ENCODE data around the gene HCN3. TPM values are rescaled to one million over a fixed set of nuclear protein-coding genes. Genes with fewer than 3 reads are reported as not detected.

The HCN3 gene
- polyA plus RNA-seq, 1 experiment, result 1.5 TPM

DNA sequence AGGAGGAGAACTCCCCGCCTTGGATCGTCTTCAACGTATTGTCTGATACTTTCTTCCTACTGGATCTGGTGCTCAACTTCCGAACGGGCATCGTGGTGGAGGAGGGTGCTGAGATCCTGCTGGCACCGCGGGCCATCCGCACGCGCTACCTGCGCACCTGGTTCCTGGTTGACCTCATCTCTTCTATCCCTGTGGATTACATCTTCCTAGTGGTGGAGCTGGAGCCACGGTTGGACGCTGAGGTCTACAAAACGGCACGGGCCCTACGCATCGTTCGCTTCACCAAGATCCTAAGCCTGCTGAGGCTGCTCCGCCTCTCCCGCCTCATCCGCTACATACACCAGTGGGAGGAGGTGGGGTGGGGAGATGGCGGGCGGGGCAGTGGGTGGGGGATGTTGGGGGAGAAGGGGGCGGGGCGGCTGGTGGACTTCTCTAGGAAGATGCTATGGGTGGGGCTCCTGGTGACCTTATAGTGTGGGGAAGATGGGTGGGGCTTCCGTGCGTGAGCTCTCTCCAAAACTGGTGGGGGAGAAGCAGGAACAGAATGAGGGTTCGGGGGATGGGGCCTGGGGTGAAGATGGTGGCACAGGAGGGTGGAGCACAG is 5.3 kb downstream of the HCN3 start:
- CTCF ChIA-PET, result interaction anchor here (0.8 to 1.5 kb wide), 2 partner anchors 32 kb away, joined by 3 to 4 read pairs; no protein-coding TSS in a partner anchor
- TF ChIP-seq, protein P1, sequence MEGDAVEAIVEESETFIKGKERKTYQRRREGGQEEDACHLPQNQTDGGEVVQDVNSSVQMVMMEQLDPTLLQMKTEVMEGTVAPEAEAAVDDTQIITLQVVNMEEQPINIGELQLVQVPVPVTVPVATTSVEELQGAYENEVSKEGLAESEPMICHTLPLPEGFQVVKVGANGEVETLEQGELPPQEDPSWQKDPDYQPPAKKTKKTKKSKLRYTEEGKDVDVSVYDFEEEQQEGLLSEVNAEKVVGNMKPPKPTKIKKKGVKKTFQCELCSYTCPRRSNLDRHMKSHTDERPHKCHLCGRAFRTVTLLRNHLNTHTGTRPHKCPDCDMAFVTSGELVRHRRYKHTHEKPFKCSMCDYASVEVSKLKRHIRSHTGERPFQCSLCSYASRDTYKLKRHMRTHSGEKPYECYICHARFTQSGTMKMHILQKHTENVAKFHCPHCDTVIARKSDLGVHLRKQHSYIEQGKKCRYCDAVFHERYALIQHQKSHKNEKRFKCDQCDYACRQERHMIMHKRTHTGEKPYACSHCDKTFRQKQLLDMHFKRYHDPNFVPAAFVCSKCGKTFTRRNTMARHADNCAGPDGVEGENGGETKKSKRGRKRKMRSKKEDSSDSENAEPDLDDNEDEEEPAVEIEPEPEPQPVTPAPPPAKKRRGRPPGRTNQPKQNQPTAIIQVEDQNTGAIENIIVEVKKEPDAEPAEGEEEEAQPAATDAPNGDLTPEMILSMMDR (IDR thresholded peaks at IDR 0.05; ENCODE audit: low read depth, low read length), result no peak
- no peak overlapping the region for H3K27ac ChIP-seq (ENCODE audit: low read depth, low read length)
- no peak overlapping the region for H3K4me3 ChIP-seq (ENCODE audit: low read depth, low read length)
- POLR2A ChIA-PET, result no interaction called here
- DNase-seq (ENCODE audit: low read depth, low spot score), result no peak
- no peaks in the 10 kb centered on the region for H3K27me3 ChIP-seq (ENCODE audit: control insufficient read depth, insufficient read depth, low read length)
- H3K9me3 ChIP-seq (ENCODE audit: control insufficient read depth, insufficient read depth, low read length), result no peaks in the 10 kb centered on the region

DNA sequence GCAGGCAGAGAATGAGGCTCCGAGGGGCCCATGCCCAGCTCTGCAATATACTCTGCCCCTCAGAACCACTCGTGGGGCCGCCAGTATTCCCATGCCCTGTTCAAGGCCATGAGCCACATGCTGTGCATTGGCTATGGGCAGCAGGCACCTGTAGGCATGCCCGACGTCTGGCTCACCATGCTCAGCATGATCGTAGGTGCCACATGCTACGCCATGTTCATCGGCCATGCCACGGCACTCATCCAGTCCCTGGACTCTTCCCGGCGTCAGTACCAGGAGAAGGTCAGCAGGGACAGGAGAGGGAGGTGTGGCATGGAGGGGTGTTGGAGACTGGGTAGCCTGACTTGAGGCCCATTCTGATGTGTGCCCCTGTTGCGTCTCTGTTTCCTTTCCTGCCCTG is 7.2 kb downstream of the HCN3 start:
- TF ChIP-seq, protein P1 (IDR thresholded peaks at IDR 0.05; ENCODE audit: low read depth, low read length), result no peak
- no peaks in the 10 kb centered on the region for H3K27me3 ChIP-seq (ENCODE audit: control insufficient read depth, insufficient read depth, low read length)
- no peak for DNase-seq (ENCODE audit: low read depth, low spot score)
- H3K9me3 ChIP-seq (ENCODE audit: control insufficient read depth, insufficient read depth, low read length), result no peaks in the 10 kb centered on the region
- ChIA-PET POLR2A (no interaction called here), CTCF (no interaction called here)
- H3K27ac ChIP-seq (ENCODE audit: low read depth, low read length), result no peak overlapping the region
- no peak overlapping the region for H3K4me3 ChIP-seq (ENCODE audit: low read depth, low read length)

DNA sequence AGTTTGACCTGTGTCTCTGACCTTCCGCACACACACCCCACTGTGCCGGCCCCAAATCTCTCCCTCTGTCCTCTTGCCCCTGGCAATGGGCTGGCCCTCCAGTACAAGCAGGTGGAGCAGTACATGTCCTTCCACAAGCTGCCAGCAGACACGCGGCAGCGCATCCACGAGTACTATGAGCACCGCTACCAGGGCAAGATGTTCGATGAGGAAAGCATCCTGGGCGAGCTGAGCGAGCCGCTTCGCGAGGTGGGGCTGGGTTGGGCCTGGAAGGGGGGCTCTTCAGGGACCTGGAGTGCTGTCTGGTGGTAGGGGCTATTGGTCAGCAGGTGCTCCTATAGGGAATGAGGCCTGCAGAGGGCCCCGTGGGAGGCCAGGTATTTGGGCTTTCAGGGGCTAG is 7.8 kb downstream of the HCN3 start:
- no peak overlapping the region for H3K27ac ChIP-seq (ENCODE audit: low read depth, low read length)
- ChIA-PET POLR2A (no interaction called here), CTCF (no interaction called here)
- no peak for DNase-seq (ENCODE audit: low read depth, low spot score)
- no peaks in the 10 kb centered on the region for H3K27me3 ChIP-seq (ENCODE audit: control insufficient read depth, insufficient read depth, low read length)
- H3K9me3 ChIP-seq (ENCODE audit: control insufficient read depth, insufficient read depth, low read length), result no peaks in the 10 kb centered on the region
- no peak overlapping the region for H3K4me3 ChIP-seq (ENCODE audit: low read depth, low read length)
- TF ChIP-seq, protein P1 (IDR thresholded peaks at IDR 0.05; ENCODE audit: low read depth, low read length), result no peak

DNA sequence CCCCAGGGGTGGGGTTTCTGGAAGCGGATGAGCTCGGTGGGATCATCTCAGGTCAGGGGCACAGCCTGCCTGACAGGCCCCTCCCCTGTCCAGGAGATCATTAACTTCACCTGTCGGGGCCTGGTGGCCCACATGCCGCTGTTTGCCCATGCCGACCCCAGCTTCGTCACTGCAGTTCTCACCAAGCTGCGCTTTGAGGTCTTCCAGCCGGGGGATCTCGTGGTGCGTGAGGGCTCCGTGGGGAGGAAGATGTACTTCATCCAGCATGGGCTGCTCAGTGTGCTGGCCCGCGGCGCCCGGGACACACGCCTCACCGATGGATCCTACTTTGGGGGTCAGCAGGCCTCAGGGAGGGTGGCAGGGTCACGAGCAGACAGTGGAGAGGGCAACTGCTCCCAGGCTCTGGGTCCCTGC is 8.4 kb downstream of the HCN3 start:
- Histone ChIP-seq H3K27me3 (ENCODE audit: control insufficient read depth, insufficient read depth, low read length) (no peaks in the 10 kb centered on the region), H3K4me3 (ENCODE audit: low read depth, low read length) (no peak overlapping the region), H3K9me3 (ENCODE audit: control insufficient read depth, insufficient read depth, low read length) (no peaks in the 10 kb centered on the region), H3K27ac (ENCODE audit: low read depth, low read length) (no peak overlapping the region)
- ChIA-PET POLR2A (no interaction called here), CTCF (no interaction called here)
- DNase-seq (ENCODE audit: low read depth, low spot score), result no peak
- TF ChIP-seq, protein P1 (IDR thresholded peaks at IDR 0.05; ENCODE audit: low read depth, low read length), result no peak

DNA sequence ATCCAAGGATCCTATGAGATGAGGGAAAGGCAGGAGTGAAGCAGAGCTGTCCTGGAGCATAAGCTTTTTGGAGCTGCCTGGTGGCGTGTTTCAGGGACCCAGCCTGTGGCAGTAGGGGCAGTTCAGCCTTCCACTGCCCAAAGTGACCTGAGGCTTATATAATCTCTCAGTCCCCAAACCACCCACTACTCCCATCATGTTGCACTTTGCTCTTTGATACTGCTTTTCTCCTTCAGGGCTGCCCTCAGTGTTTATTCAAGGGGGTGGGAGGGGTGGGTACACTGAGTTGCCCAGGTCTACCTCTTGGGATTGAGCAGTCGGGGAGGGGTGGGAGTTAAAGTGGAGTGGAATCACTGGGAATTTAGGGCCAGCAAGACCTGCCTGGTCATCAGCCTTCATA is 9.3 kb downstream of the HCN3 start:
- H3K27ac ChIP-seq (ENCODE audit: low read depth, low read length), result no peak overlapping the region
- no peak for DNase-seq (ENCODE audit: low read depth, low spot score)
- CTCF ChIA-PET, result interaction anchor here (0.6 kb wide), 1 partner anchor 10 kb away, joined by 3 read pairs; no protein-coding TSS in a partner anchor
- TF ChIP-seq, protein P1 (IDR thresholded peaks at IDR 0.05; ENCODE audit: low read depth, low read length), result no peak
- no peak overlapping the region for H3K4me3 ChIP-seq (ENCODE audit: low read depth, low read length)
- POLR2A ChIA-PET, result no interaction called here
- H3K27me3 ChIP-seq (ENCODE audit: control insufficient read depth, insufficient read depth, low read length), result peaks cover 3% of the 10 kb centered on the region
- H3K9me3 ChIP-seq (ENCODE audit: control insufficient read depth, insufficient read depth, low read length), result no peaks in the 10 kb centered on the region
